ENCODE measurements around the gene MRPS6.

The MRPS6 gene

DNA sequence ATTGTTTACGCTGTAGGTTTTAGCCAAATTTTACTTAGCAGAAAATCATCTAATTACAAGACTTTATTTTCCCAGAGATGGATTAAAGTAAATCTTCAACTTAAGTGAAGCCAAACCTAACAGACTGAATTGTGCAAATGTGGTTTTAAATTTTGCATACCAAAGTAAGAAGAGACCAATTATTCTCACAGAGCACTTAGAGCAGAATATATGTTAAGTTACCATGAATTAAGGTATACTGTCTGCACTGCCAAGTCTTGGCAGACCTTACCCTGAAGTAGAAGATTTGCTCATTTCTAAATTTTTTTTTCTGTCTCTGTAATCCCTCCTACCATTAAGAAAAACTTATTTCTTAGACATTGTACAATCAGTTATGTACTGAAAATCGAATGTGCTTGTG lies 24.1 kb downstream of the MRPS6 start:
- in situ Hi-C loops (cut with HindIII; ENCODE audit: low sequenced_read_pairs): no loop called here

DNA sequence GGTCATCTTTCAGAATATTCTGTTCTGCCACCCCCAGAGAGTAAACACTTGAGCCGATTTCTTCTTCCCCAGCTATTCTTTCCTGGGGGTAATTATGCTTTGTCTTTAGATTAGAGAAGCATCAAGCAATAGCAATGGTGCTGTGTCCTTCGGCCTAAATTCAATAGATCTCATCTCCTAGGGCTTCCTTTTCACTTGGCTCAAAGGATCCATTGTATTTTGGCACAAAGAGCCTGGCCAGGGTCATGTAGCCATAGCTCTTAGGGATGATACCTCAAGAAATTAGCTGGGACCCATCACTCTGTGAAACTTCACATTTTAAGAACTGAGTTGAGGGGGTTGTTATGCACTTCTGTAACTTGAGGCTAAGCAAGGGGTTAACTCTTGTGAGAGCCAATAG lies 27.0 kb downstream of the MRPS6 start:
- in situ Hi-C loops (cut with HindIII; ENCODE audit: low sequenced_read_pairs): loop anchor here (10.0 kb wide), 1 partner anchor 54 kb away; no protein-coding TSS in a partner anchor

DNA sequence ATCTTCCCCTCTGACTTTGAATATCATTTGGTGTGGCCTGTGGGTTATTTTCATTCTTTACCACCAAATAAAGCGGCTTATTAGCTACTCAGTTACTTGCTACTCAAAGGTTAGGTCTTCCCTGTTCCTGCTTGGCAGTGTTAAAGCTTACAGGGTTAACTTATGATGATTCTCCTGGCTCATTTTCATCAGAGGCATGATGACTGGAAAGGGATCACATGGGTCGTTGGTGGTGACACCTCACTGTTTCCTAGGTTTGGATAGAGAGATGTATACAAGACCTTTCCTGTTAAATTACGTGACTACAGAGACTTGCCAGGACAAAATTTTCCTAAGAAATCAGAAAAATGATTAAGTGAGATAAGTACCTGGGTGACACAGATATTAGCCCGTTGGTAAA lies 27.4 kb downstream of the MRPS6 start:
- in situ Hi-C loops (cut with HindIII; ENCODE audit: low sequenced_read_pairs): loop anchor here (10.0 kb wide), 1 partner anchor 54 kb away; no protein-coding TSS in a partner anchor

DNA sequence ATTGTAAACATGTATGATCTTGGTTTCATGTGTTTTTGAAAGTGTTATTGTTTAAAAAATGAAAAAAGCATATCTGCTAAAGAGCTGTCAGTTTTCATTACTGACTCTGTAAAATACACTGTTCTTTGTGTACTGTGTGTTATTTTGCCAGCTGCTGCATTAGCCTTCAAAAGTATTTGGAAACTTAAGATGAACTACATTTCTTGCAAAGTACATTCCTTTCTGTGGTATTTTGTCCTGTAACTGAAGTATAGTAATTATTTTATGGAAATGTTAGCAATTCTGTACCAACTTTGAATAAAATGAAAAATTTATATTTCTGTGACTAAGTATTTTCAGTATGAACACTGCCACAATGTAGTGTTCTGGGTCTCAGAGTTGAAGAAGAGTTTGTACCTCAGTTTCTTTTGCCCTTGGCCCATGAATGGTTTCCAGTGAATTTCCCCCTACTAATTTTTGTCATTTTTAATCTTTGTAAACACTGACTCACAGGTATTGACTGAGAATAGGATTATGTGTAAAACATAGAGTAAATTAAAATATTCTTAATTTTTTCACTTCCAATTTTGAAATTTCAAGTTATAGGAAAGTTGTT lies 32.7 kb downstream of the MRPS6 start:
- in situ Hi-C loops (cut with HindIII; ENCODE audit: low sequenced_read_pairs): loop anchor here (10.0 kb wide), 1 partner anchor 49 kb away; no protein-coding TSS in a partner anchor

DNA sequence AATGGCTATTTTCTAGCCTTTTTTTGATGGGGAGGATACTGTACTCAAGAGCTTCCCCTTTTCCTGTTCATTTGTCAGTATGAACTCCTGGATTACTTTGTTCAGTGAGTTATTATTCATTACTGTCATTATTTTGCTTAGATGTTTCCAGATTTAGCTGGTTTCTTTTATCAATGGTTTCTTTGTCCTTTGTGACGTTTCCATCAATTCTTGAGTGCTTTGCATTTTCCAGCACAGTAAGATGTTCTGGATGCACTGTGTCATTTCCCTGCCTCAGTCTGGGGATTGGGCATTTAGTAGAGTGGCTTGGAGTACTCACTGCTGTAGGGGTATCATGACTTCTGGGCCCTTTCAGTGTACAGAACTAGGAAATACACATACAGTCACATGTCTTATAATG lies 34.2 kb downstream of the MRPS6 start:
- in situ Hi-C loops (cut with HindIII; ENCODE audit: low sequenced_read_pairs): loop anchor here (10.0 kb wide), 1 partner anchor 47 kb away; no protein-coding TSS in a partner anchor

DNA sequence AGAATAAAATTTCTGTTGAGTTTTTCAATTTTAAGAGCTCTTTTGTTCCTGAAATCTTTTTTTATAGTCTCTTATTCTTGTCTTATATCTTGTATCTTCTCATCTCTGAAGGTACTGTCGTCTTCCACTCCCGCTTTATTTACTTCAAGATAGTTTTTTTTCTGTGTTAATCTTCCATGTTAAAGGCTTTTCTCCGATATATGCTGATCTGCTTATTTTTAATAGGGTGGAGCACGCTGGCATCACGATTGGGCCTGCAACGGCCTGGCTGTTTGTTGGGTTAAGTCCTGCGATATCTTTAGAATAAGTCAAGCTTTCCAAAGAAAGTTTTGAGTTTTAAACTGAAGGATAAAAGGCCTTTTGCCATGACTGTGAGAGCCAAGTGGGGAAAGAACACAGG lies 35.7 kb downstream of the MRPS6 start:
- in situ Hi-C loops (cut with HindIII; ENCODE audit: low sequenced_read_pairs): loop anchor here (10.0 kb wide), 1 partner anchor 46 kb away; no protein-coding TSS in a partner anchor

DNA sequence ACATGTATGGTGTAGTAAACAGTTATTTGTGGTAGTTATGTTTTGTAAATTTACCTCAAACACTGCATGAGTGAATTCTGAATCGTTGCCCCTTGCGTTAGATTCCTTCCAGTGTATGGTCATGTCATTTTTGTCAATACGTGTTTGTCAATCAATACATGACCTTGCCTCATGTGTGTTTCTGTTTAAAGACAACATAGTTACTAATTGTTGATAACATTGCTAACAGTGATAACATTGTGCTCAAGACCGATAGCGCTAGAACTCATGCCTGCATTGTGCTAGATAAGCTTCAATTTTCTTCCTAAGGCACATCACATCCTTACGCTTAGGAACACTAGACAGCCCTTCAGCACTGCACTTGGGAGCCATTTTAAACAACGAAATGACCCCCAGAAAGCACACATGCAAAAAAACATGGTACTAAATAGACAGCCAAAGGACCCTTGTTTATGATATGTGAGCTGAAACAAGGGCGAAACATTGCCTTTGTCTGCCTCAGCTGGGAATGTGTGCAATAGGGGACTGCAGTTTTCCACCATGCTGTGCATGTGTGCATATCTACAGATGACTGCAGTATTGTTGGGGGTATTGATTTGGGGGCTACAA lies 37.3 kb downstream of the MRPS6 start:
- in situ Hi-C loops (cut with HindIII; ENCODE audit: low sequenced_read_pairs): no loop called here

DNA sequence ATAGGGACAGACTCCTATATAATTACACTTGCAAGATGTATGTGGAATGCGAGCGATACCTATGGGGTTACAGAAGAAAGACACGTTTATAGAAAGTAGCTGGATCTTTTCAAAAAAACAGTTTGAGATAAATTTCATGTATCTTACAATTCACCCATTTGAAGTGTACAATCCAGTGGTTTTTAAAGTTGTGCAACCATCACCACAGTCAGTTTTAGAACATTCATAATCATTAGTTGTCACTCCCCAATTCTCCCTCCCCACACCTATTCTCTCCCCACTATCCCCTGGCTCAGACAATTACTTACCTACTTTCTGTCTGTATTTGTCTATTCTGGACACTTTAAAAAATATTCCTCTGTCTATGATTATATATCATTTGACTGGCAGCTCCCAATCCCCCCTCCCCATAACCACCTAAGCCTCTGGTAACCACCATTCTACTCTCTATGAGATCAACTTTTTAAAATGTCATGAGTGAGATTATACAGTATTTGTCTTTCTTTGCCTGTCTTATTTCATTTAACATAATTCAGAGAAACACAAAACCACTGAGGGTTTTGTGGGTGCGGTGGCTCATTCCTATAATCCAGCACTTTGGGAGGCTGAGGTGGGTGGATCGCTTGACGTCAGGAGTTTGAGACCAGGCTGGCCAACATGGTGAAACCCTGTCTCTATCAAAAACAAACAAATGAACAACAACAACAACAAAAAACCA lies 39.1 kb downstream of the MRPS6 start:
- in situ Hi-C loops (cut with HindIII; ENCODE audit: low sequenced_read_pairs): no loop called here

DNA sequence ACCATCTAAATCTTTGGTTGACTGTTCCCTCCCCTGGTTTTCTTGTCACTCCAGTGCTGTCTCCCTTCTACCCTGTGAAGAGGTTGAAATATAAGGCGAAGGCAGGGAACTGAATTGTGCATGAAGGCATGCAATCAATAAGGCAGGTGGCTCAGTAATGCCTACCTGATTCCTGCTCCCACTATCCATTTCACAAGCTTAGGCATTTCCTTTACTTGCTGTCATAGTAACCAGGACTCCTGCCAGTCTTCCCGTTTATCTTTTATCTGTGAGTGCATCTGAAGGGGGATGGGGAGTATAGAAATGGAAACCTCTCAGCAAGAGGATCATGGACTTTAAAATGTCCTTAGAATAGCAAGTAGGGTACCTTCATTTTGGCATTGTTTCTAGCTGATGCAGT lies 40.5 kb downstream of the MRPS6 start:
- in situ Hi-C loops (cut with HindIII; ENCODE audit: low sequenced_read_pairs): no loop called here

DNA sequence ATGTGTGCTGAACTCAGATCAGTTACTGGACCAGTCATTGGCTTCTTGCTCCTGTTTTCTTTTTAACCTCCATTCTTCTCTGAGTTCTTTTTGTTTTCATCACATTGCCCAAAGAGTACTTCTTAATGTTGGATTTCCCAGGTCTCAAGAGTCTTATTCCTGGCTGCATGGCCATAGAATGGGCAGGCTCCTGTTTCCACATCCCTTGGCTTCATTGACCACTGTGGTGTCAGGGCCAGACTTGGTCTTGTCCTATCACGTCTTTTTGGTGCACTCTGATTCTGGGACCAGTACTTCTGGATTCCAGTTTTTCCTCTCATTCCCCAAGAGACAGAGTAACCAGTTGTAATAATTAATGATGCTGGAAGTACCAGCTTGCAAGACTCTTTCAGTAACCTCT lies 41.8 kb downstream of the MRPS6 start:
- in situ Hi-C loops (cut with HindIII; ENCODE audit: low sequenced_read_pairs): no loop called here

DNA sequence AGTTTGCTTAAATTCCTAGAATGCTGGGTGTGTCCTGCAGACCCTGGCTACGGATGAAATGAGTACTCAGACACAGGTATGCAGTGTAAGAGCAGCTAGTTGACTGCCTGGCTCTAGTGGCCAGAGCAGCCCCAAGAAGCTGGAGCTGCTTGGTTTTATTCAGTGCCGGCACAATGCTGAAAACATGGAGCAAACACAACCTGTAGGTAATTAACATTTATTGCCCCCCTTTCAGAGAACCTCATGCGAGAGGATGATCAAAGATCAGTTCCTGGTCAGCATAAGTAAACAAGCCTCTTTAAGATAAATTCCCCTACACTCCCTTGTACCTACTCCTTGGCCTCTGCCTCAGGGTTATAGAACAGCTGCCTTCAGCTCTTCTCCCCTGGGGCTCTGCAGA lies 43.2 kb downstream of the MRPS6 start:
- in situ Hi-C loops (cut with HindIII; ENCODE audit: low sequenced_read_pairs): no loop called here

DNA sequence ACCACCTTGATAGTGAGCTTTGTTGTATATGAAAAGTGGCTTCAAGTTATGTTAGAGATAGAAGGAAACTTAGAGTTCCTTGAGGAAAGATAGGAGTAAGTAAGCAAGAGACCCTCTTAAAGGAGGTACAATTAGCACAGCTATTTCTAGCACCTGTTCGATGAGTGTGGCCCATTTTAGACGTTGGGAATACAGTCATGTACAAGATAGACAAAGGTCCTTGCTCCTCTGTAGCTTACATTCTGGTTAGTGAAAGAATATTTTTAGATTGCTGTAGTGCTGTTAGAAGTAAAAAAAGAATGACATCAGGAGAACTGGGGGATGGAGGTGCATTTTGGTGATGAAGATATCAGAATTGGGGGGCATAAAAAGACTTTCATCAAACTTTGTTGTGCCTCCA lies 47.5 kb downstream of the MRPS6 start:
- in situ Hi-C loops (cut with HindIII; ENCODE audit: low sequenced_read_pairs): no loop called here

DNA sequence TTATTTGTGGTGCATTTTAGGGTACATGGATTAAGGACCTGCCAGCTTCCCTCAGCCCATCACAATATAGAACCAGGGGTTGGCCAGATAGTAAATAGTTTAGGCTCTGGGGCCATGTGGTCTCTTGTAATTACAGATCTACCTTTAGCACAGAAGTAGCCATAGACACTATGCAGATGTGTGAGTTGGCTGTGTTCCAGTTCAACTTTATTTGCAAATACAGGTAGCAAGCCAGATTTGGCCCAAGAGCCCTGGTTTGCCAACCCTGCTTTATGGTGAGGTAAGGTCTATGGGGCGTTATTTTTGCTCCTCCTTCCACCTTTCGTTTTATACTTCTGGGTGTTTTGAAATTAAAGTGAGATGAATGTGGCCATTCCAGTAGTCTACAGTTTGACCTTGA lies 48.7 kb downstream of the MRPS6 start:
- in situ Hi-C loops (cut with HindIII; ENCODE audit: low sequenced_read_pairs): no loop called here

DNA sequence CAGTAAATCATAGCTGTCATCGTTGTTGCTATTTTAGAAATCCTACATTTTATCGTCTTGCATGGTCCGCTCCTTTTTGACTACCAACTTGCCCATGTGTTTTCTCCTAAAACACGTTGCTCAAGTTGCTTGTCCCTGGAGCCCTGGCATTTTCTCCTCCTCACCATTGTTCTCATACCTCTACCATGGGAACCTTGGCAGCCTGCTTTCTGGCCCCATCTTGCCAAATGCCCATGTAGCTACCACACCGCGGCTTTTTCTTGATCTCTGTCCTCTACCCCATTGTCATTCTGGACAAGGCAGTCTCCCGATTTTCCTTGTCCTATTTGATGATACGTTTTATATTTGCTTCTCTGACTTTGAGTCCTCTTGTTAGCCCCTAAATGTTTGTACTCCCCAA lies 50.2 kb downstream of the MRPS6 start:
- in situ Hi-C loops (cut with HindIII; ENCODE audit: low sequenced_read_pairs): no loop called here

DNA sequence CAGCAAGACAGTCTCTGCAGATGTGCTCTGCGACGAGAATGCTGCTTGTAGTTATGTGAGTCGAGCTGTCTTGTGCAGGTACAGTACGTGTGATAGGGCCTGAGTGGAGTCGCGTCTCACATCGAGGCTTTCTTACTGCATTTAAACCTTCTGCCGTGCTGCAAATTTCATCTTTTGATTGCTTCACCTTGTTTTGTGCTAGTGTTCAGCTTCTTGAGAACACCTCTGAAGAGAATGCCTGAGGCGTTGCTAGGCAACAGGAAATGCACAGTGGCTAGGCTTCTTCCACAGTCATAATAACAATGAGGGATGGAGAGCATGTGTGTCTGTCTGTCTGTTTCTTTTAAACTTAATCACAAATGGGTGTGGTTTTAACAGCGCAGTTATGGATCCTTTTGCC lies 52.9 kb downstream of the MRPS6 start:
- in situ Hi-C loops (cut with HindIII; ENCODE audit: low sequenced_read_pairs): no loop called here

DNA sequence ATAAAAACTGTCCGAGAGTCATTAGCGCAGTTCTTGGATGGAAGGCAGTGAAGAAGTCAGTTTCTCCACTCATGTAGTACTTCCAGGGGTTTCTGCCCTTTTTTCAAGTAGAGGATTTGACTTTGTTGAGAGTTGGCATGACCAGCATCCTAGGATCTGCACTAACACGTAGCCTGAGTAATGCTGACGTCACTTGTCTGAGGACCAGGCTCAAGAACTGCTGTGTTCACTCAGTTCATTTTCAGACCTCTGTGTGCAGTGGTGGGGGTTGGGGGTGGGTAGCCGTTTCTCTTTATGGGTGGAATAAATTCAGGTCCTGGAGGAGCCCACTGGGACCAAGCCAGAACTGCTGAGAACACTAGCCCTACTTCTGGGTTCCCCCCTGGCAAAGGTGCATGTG lies 53.3 kb downstream of the MRPS6 start:
- in situ Hi-C loops (cut with HindIII; ENCODE audit: low sequenced_read_pairs): no loop called here

DNA sequence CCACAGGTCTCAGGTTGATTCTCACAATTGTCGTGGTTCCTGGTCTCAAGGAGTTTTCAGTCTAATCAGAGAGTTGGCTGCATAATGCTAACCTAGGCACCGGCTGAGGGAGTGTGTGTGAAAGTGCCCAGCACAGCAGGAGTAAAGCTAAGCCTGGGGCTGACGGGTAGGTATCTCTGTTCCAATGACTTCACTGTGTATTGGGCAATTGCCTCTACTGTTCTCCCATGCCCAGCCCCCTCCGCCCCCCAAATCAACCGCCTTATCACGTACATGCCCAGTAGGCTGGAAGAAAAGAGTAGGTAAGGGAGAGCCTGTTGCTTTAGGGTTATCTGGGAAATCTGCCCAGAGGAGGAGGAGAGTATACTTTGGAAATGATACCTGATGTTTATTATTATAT lies 54.7 kb downstream of the MRPS6 start:
- in situ Hi-C loops (cut with HindIII; ENCODE audit: low sequenced_read_pairs): no loop called here

DNA sequence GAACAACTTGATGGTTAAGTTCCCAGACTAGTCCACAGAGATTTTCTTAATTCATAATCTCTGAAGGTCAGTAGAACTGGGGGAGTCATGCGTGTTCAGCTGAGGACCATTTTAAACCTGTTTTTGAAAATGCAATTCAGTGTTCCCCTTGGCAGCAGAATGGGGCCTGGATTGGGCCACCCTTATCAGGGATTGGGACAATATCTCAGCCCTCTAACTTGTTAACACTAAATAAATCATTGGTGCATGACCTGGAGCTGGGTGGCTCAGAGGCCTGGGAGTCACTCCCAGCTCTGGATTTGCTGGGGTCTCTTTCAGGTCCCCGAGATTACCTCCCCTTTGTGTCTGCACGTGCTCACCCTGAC lies 55.3 kb downstream of the MRPS6 start:
- in situ Hi-C loops (cut with HindIII; ENCODE audit: low sequenced_read_pairs): no loop called here

DNA sequence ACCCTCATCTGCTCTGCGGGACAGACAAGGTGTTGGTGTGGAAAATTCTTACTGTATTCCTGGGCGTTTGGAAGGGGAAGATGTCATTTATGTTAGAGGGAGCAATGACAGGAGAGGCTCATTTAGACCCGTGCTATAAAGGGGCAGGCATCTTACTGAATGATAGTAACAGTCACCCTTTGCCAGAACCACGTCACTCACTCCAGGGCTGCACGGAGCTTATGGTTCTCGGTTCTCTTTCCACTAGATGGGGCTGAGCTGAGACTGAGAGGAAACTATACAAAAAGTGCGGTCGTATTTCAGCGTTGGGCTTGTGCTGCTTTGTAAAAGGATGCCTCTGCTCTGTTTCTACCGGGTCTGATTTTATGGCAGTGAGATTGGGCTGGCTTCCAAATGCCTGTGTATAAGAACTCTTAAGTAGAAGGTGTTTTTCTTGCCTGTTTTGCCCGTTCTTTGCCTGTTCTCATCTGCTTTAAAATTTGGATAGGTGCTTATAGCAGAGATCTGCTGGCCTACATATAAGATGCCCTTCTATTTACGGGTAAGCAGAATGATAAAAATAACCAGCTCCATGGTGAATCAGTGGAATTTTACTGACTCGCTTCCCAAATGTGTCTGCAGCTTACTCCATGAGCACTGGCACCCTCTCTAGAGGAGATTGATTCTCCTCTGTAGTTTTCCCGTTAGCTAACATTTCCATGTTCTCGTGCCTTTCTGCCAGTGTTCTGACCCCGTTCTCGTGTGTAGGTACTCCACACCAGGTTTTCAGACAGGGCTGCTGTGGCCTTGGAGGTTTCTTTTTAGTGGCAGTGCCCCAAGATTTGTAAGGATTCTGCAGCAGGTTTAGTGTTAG lies 55.9 kb downstream of the MRPS6 start:
- in situ Hi-C loops (cut with HindIII; ENCODE audit: low sequenced_read_pairs): no loop called here

DNA sequence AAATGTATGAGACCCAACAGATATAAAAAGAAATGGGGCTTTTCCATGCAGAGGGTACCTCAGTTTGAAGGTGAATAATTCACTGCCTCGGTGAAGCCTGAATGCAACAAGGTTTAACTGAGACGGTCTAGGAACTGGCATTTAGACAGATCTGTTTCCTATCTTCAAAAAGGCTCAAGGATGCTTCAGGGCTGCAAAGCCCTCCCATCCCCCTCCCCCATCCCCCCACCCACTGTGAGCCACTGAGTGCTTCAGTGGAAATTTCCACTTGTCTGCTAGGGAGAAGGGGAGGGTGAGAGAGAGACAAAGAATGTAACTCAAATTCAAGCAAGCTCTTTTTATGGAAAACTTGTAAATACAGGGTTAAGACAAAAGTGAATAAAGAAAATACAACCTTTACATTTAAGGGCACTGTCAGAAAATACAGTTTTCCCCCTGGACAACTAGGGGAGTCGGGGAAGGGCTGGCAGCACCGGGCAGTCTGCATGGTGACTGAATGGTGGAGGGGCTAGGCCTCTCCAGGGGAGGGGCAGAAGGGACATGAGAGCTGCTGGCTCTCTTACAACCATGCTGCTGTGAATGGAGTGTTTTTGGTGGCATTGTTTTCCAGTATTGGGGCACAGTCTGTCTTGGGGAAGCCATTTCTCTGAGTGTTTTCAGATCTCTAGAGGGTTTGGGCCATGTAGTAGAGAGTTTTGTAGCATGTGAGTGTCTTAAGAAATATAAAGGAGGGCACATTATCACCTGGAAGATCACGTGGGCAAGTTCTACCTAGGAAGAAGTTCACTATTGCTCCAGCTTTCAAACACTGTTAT lies 56.7 kb downstream of the MRPS6 start:
- in situ Hi-C loops (cut with HindIII; ENCODE audit: low sequenced_read_pairs): no loop called here

DNA sequence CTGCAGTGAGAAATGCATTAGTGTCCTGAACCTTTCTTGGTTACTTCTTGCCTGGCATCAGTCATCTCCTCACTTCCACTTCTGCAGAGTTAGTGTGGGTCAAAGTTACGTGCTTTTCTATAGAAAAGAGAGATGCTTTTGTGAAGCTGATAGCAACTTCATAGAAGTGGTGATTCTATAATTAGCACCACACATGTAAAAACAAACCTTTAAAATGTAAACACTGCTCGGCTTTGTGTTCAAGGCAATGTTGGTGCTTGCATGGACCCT lies 57.3 kb downstream of the MRPS6 start:
- in situ Hi-C loops (cut with HindIII; ENCODE audit: low sequenced_read_pairs): no loop called here
